ENCODE results near the gene FAM83G. TPM values are rescaled to one million over a fixed set of nuclear protein-coding genes. Genes with fewer than 3 reads are reported as not detected.
"Not testable (repeated sequence)": the region's sequence is repeated elsewhere in the genome, so short reads cannot be mapped to it uniquely, and the experiment has no call there.

Gene FAM83G
- total and polyA plus RNA-seq, 9 donors, result 0.93 to 5.1 (median 2.3) TPM

GRCh38 chr17:18959845-18960240 is 44.7 kb downstream of the FAM83G start:
- no peaks in the 10 kb centered on the region for H3K9me3 ChIP-seq
- H3K27ac ChIP-seq, result no peak overlapping the region
- TF ChIP-seq EP300 (IDR thresholded peaks at IDR 0.05), result no peak
- no peak overlapping the region for H3K4me3 ChIP-seq
- 86 to 96% (median 86%) methylated on average over 5 of the region's 5 CpGs for WGBS, 3 donors
- H3K4me1 ChIP-seq (ENCODE audit: insufficient read depth), result no peaks in the 10 kb centered on the region
- intact Hi-C loops (cut with DNase I), result no loop called here
- no peaks in the 10 kb centered on the region for H3K36me3 ChIP-seq
- no peak for DNase-seq
- no peaks in the 10 kb centered on the region for H3K27me3 ChIP-seq

- Histone ChIP-seq H3K36me3 (no peaks in the 10 kb centered on the region), H3K27ac (no peak overlapping the region), H3K9me3 (no peaks in the 10 kb centered on the region), H3K27me3 (no peaks in the 10 kb centered on the region), H3K4me3 (no peak overlapping the region), H3K4me1 (ENCODE audit: insufficient read depth) (no peaks in the 10 kb centered on the region)
- no peak for TF ChIP-seq EP300 (IDR thresholded peaks at IDR 0.05)
- TF ChIP-seq POLR2A (IDR thresholded peaks at IDR 0.05), result no peak
- TF ChIP-seq CTCF (IDR thresholded peaks at IDR 0.05), result no peak
- intact Hi-C loops (cut with DNase I), result no loop called here
- no peak for DNase-seq
- WGBS, 3 donors, result 69 to 79% (median 70%) methylated on average over 21 to 22 of the region's 22 CpGs
Observed at GRCh38 chr17:18959071-18959844, 45.3 kb downstream of the FAM83G start.

DNA sequence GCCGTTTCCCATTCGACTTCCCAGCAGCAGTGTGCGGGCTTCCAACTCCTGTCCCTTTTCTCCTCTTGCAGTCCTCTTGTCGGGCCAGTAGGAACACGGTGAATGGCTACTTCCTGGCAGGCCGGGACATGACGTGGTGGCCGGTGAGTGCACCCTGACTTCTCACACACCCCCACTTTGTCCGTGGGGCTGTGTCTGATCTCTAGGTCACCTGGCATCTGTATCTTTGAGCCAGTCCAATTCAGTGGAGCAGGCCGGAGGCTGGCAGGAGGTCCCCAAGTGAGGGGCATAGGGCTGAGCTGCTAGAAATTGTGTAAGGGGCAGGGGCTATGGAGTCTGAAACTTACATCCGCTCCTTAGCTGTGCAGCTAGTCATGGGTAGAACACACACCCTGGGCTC is 46.0 kb downstream of the FAM83G start:
- Histone ChIP-seq H3K27me3 (no peaks in the 10 kb centered on the region), H3K9me3 (no peaks in the 10 kb centered on the region), H3K4me3 (no peak overlapping the region), H3K36me3 (no peaks in the 10 kb centered on the region), H3K4me1 (ENCODE audit: insufficient read depth) (no peaks in the 10 kb centered on the region), H3K27ac (no peak overlapping the region)
- WGBS, 3 donors, result 84 to 87% (median 86%) methylated on average over 11 of the region's 11 CpGs
- intact Hi-C loops (cut with DNase I), result no loop called here
- TF ChIP-seq CTCF (IDR thresholded peaks at IDR 0.05) (no peak), EP300 (IDR thresholded peaks at IDR 0.05) (no peak), POLR2A (IDR thresholded peaks at IDR 0.05) (no peak)
- peak in 1 of 5 donors; percentile 10 for DNase-seq

DNA sequence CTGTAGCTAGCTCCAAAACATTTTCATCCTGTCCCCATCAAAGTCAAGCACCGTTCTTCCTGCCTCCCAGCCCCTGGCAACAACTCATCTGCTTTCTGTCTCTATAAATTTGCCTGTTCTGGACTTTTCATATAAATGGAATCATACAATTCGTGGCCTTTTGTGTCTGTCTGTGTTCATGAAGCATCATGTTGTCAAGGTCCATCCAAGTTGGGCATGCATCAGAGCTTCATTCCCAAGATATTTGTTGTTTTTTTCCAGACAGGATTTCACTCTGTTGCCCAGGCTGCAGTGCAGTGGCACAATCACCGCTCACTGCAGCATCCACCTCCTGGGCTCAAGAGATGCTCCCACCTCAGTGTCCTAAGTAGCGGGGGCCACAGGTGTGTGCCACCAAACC is 46.7 kb downstream of the FAM83G start:
- Histone ChIP-seq H3K36me3 (no peaks in the 10 kb centered on the region), H3K27ac (no peak overlapping the region), H3K4me3 (no peak overlapping the region), H3K27me3 (no peaks in the 10 kb centered on the region), H3K4me1 (ENCODE audit: insufficient read depth) (no peaks in the 10 kb centered on the region), H3K9me3 (no peaks in the 10 kb centered on the region)
- DNase-seq, result no peak
- 84 to 90% (median 89%) methylated on average over 4 of the region's 4 CpGs for WGBS, 3 donors
- intact Hi-C loops (cut with DNase I), result no loop called here
- TF ChIP-seq CTCF (IDR thresholded peaks at IDR 0.05) (no peak), EP300 (IDR thresholded peaks at IDR 0.05) (no peak), POLR2A (IDR thresholded peaks at IDR 0.05) (no peak)

GRCh38 chr17:18956581-18956980 is 48.0 kb downstream of the FAM83G start:
- DNase-seq, result no peak
- WGBS, 3 donors, result 91 to 94% (median 93%) methylated on average over 3 of the region's 3 CpGs
- intact Hi-C loops (cut with DNase I), result no loop called here
- Histone ChIP-seq H3K4me3 (no peak overlapping the region), H3K36me3 (no peaks in the 10 kb centered on the region), H3K9me3 (no peaks in the 10 kb centered on the region), H3K27me3 (no peaks in the 10 kb centered on the region), H3K27ac (no peak overlapping the region), H3K4me1 (ENCODE audit: insufficient read depth) (no peaks in the 10 kb centered on the region)
- TF ChIP-seq POLR2A (IDR thresholded peaks at IDR 0.05) (no peak), EP300 (IDR thresholded peaks at IDR 0.05) (no peak)

DNA sequence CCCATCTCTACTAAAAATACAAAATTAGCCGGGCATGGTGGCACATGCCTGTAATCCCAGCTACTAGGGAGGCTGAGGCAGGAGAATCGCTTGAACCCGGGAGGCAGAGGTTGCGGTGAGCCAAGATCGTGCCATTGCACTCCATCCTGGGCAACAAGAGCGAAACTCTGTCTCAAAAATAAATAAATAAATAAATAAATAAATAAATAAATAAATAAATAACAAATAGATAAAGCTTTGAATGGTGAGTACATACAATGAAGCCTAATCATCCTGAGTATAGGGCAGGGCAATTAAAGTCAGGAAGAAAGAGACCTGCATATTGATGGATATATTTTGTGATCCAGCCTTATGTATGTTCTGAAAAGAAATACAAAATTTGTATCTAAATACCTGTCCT is 48.5 kb downstream of the FAM83G start:
- H3K27me3 ChIP-seq; H3K36me3 ChIP-seq; H3K27ac ChIP-seq; H3K4me3 ChIP-seq; H3K4me1 ChIP-seq (ENCODE audit: insufficient read depth); intact Hi-C loops (cut with DNase I); DNase-seq; H3K9me3 ChIP-seq: not testable (repeated sequence)
- WGBS, 3 donors, result 94 to 98% (median 96%) methylated on average over 6 of the region's 6 CpGs

Data from ovary (tissue), 9 donors.